ENCODE data around the gene FBXO22.
"Not testable (repeated sequence)": the region's sequence is repeated elsewhere in the genome, so short reads cannot be mapped to it uniquely, and the experiment has no call there.

FBXO22 gene

GRCh38 chr15:75867449-75867848 lies 36.2 kb upstream of the FBXO22 start:
- no peak overlapping the region for H3K4me3 ChIP-seq (ENCODE audit: low read depth, low read length)
- TF ChIP-seq CTCF (conservative IDR thresholded peaks at IDR 0.05; ENCODE audit: low read depth, low read length), result no peak

GRCh38 chr15:75868019-75868418 lies 35.7 kb upstream of the FBXO22 start:
- no peak for TF ChIP-seq CTCF (conservative IDR thresholded peaks at IDR 0.05; ENCODE audit: low read depth, low read length)
- no peak for DNase-seq (ENCODE audit: low read depth)
- H3K4me3 ChIP-seq (ENCODE audit: low read depth, low read length), result no peak overlapping the region

More at GRCh38 chr15:75867449-75867848, 36.2 kb upstream of the FBXO22 start:
- no peak for DNase-seq (ENCODE audit: low read depth)

- no peak for TF ChIP-seq CTCF (conservative IDR thresholded peaks at IDR 0.05; ENCODE audit: low read depth, low read length)
- DNase-seq (ENCODE audit: low read depth), result no peak
- no peak overlapping the region for H3K4me3 ChIP-seq (ENCODE audit: low read depth, low read length)
Observed at GRCh38 chr15:75869446-75869845, 34.2 kb upstream of the FBXO22 start.

- not testable (repeated sequence) for DNase-seq (ENCODE audit: low read depth); H3K4me3 ChIP-seq (ENCODE audit: low read depth, low read length)
Observed at GRCh38 chr15:75871589-75871988, 32.1 kb upstream of the FBXO22 start.

GRCh38 chr15:75872403-75872990 lies 31.2 kb upstream of the FBXO22 start:
- no peak for TF ChIP-seq CTCF (conservative IDR thresholded peaks at IDR 0.05; ENCODE audit: low read depth, low read length)
- no peak for DNase-seq (ENCODE audit: low read depth)
- H3K4me3 ChIP-seq (ENCODE audit: low read depth, low read length), result no peak overlapping the region

GRCh38 chr15:75884041-75884440 lies 19.6 kb upstream of the FBXO22 start:
- H3K4me3 ChIP-seq (ENCODE audit: low read depth, low read length), result no peak overlapping the region
- TF ChIP-seq CTCF (conservative IDR thresholded peaks at IDR 0.05; ENCODE audit: low read depth, low read length), result no peak
- DNase-seq (ENCODE audit: low read depth), result peak; percentile 55

- no peak overlapping the region for H3K4me3 ChIP-seq (ENCODE audit: low read depth, low read length)
- no peak for DNase-seq (ENCODE audit: low read depth)
- TF ChIP-seq CTCF (conservative IDR thresholded peaks at IDR 0.05; ENCODE audit: low read depth, low read length), result no peak
Observed at GRCh38 chr15:75887178-75887577, 16.5 kb upstream of the FBXO22 start.
